ENCODE results near the gene CD7. TPM values are rescaled to one million over a fixed set of nuclear protein-coding genes. Genes with fewer than 3 reads are reported as not detected.

The CD7 gene
- total and polyA plus RNA-seq, 3 experiments from 2014 or later = 186 to 193 (median 190) TPM

GRCh38 chr17:82283208-82283749 is 34.1 kb downstream of the CD7 start:
- Histone ChIP-seq H3K4me1 (ENCODE audit: insufficient read depth, low read length) (peaks cover 18% of the 10 kb centered on the region), H3K9me3 (ENCODE audit: low read length) (no peaks in the 10 kb centered on the region), H3K36me3 (ENCODE audit: insufficient read depth, low read length) (no peaks in the 10 kb centered on the region), H3K27me3 (ENCODE audit: insufficient read depth, low read length, poor library complexity, severe bottlenecking) (no peaks in the 10 kb centered on the region), H3K4me3 (ENCODE audit: low read length) (no peak overlapping the region), H3K27ac (ENCODE audit: low read depth, low read length) (no peak overlapping the region)
- Mint-ChIP-seq H3K36me3 (no peaks in the 10 kb centered on the region), H3K4me3 (no peak overlapping the region), H3K4me1 (peaks cover 14 to 22% (median 14%) of the 10 kb centered on the region in 3 donors), H3K9me3 (no peaks in the 10 kb centered on the region), H3K27me3 (peaks cover 0 to 1% of the 10 kb centered on the region in 2 donors), H3K27ac (no peak overlapping the region)
- ChIA-PET POLR2A (interaction anchor here (1.0 to 1.2 kb wide), 2 partner anchors 9 to 10 kb away, joined by 3 read pairs; no protein-coding TSS in a partner anchor), CTCF (interaction anchor here (1.2 kb wide), 1 partner anchor 22 kb away, joined by 5 read pairs; no protein-coding TSS in a partner anchor)
- no peak for DNase-seq

GRCh38 chr17:82282239-82283207 is 34.9 kb downstream of the CD7 start:
- POLR2A ChIA-PET = interaction anchor here (1.0 to 1.2 kb wide), 2 partner anchors 9 to 11 kb away, joined by 3 read pairs; no protein-coding TSS in a partner anchor
- H3K36me3 ChIP-seq (ENCODE audit: insufficient read depth, low read length) = no peaks in the 10 kb centered on the region

DNA sequence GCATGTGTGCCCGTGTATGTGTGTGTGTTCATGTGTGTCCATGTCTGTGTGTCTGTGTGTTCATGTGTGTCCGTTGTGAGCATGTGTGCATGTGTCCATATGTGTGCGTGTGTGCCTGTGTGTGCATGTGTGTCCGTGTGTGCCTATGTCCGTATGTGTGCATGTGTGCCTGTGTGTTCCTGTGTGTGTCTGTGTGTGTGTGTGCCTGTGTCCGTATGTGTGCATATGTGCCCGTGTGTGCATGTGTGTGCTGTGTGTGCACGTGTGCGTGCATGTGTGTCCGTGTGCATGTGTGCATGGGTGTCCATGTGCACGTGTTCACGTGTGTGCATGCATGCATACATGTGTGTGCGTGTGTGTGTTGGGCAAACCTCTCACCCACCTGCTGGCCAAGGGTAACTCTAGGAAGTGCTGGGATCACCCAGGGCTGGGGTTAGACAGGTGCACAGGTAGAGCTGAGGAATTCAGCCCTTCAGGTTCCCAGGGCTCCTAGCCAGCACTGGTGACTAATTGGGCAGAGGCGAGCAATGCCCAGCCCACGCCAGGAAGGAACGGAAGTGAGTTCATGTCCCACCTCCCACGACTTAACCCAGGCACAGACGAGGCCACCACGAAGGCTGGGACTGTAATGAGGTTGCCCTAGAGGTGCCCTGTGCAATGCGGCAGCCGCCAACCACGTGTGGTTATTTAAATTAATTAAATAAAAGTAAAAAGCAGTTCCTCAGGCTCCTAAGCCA is 35.7 kb downstream of the CD7 start:
- peaks cover 14 to 22% (median 14%) of the 10 kb centered on the region in 3 donors for H3K4me1 Mint-ChIP-seq
- H3K36me3 Mint-ChIP-seq = no peaks in the 10 kb centered on the region
- no peaks in the 10 kb centered on the region for H3K9me3 Mint-ChIP-seq
- H3K27me3 ChIP-seq (ENCODE audit: insufficient read depth, low read length, poor library complexity, severe bottlenecking) = no peaks in the 10 kb centered on the region
- H3K27me3 Mint-ChIP-seq = no peaks in the 10 kb centered on the region
- peaks cover 18% of the 10 kb centered on the region for H3K4me1 ChIP-seq (ENCODE audit: insufficient read depth, low read length)
- DNase-seq = no peak
- CTCF ChIA-PET = no interaction called here
- H3K9me3 ChIP-seq (ENCODE audit: low read length) = no peaks in the 10 kb centered on the region
- H3K27ac Mint-ChIP-seq = peak overlapping the region in 6 of 8 donors; percentile 26 to 76 (median 54)
- POLR2A ChIA-PET = no interaction called here
- H3K4me3 Mint-ChIP-seq = peak overlapping the region in 4 of 7 donors; percentile 0 to 68 (median 34)
- H3K36me3 ChIP-seq (ENCODE audit: insufficient read depth, low read length) = no peaks in the 10 kb centered on the region
- no peak overlapping the region for H3K4me3 ChIP-seq (ENCODE audit: low read length)
- H3K27ac ChIP-seq (ENCODE audit: low read depth, low read length) = no peak overlapping the region

More at GRCh38 chr17:82282239-82283207, 34.9 kb downstream of the CD7 start:
- no peaks in the 10 kb centered on the region for H3K9me3 ChIP-seq (ENCODE audit: low read length)
- no peak overlapping the region for H3K27ac Mint-ChIP-seq
- no peak overlapping the region for H3K4me3 ChIP-seq (ENCODE audit: low read length)
- H3K4me3 Mint-ChIP-seq = peak overlapping the region in 1 of 7 donors; percentile 38
- no peaks in the 10 kb centered on the region for H3K27me3 ChIP-seq (ENCODE audit: insufficient read depth, low read length, poor library complexity, severe bottlenecking)
- DNase-seq = no peak
- peaks cover 14 to 22% (median 14%) of the 10 kb centered on the region in 3 donors for H3K4me1 Mint-ChIP-seq
- peaks cover 18% of the 10 kb centered on the region for H3K4me1 ChIP-seq (ENCODE audit: insufficient read depth, low read length)
- no peaks in the 10 kb centered on the region for H3K9me3 Mint-ChIP-seq
- CTCF ChIA-PET = interaction anchor here (1.2 kb wide), 1 partner anchor 21 kb away, joined by 5 read pairs; no protein-coding TSS in a partner anchor
- H3K27me3 Mint-ChIP-seq = no peaks in the 10 kb centered on the region
- H3K27ac ChIP-seq (ENCODE audit: low read depth, low read length) = no peak overlapping the region
- H3K36me3 Mint-ChIP-seq = no peaks in the 10 kb centered on the region

- no peaks in the 10 kb centered on the region for H3K27me3 Mint-ChIP-seq
- H3K27ac Mint-ChIP-seq = peak overlapping the region in 5 of 8 donors; percentile 44 to 91 (median 64)
- H3K27ac ChIP-seq (ENCODE audit: low read depth, low read length) = no peak overlapping the region
- H3K36me3 ChIP-seq (ENCODE audit: insufficient read depth, low read length) = no peaks in the 10 kb centered on the region
- no peaks in the 10 kb centered on the region for H3K27me3 ChIP-seq (ENCODE audit: insufficient read depth, low read length, poor library complexity, severe bottlenecking)
- H3K4me1 ChIP-seq (ENCODE audit: insufficient read depth, low read length) = peaks cover 18% of the 10 kb centered on the region
- no peaks in the 10 kb centered on the region for H3K9me3 ChIP-seq (ENCODE audit: low read length)
- ChIA-PET CTCF (no interaction called here), POLR2A (no interaction called here)
- H3K4me3 ChIP-seq (ENCODE audit: low read length) = no peak overlapping the region
- H3K36me3 Mint-ChIP-seq = no peaks in the 10 kb centered on the region
- no peak for DNase-seq
- peak overlapping the region in 3 of 7 donors; percentile 20 to 68 (median 27) for H3K4me3 Mint-ChIP-seq
- H3K9me3 Mint-ChIP-seq = no peaks in the 10 kb centered on the region
- H3K4me1 Mint-ChIP-seq = peaks cover 14 to 22% (median 14%) of the 10 kb centered on the region in 3 donors
These were observed 36.3 kb downstream of the CD7 start for GRCh38 chr17:82281076-82281475.

DNA sequence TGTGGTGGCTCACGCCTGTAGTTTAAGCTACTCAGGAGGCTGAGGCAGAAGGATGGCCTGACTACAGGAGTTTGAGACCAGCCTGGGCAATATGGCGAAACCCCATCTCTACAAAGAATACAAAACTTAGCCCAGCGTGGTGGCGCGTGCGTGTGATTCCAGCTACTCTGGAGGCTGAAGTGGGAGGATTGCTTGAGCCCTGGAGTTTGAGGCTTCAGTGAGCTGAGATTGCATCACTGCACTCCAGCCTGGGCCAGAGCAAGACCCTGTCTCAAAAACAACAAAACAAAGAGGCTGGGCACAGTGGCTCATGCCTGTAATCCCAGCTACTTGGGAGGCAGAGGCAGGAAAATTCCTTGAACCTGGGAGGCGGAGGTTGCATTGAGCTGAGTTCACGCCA is 36.9 kb downstream of the CD7 start:
- Histone ChIP-seq H3K36me3 (ENCODE audit: insufficient read depth, low read length) (no peaks in the 10 kb centered on the region), H3K9me3 (ENCODE audit: low read length) (no peaks in the 10 kb centered on the region), H3K27me3 (ENCODE audit: insufficient read depth, low read length, poor library complexity, severe bottlenecking) (no peaks in the 10 kb centered on the region), H3K4me1 (ENCODE audit: insufficient read depth, low read length) (peaks cover 18% of the 10 kb centered on the region), H3K27ac (ENCODE audit: low read depth, low read length) (no peak overlapping the region), H3K4me3 (ENCODE audit: low read length) (no peak overlapping the region)
- Mint-ChIP-seq H3K27ac (peak overlapping the region in 2 of 8 donors; percentile 48 to 85), H3K27me3 (no peaks in the 10 kb centered on the region), H3K4me3 (no peak overlapping the region), H3K36me3 (no peaks in the 10 kb centered on the region), H3K9me3 (no peaks in the 10 kb centered on the region), H3K4me1 (peaks cover 14 to 22% (median 14%) of the 10 kb centered on the region in 3 donors)
- no peak for DNase-seq
- POLR2A ChIA-PET = no interaction called here
- CTCF ChIA-PET = interaction anchor here (1.2 kb wide), 1 partner anchor 16 kb away, joined by 3 read pairs; no protein-coding TSS in a partner anchor

DNA sequence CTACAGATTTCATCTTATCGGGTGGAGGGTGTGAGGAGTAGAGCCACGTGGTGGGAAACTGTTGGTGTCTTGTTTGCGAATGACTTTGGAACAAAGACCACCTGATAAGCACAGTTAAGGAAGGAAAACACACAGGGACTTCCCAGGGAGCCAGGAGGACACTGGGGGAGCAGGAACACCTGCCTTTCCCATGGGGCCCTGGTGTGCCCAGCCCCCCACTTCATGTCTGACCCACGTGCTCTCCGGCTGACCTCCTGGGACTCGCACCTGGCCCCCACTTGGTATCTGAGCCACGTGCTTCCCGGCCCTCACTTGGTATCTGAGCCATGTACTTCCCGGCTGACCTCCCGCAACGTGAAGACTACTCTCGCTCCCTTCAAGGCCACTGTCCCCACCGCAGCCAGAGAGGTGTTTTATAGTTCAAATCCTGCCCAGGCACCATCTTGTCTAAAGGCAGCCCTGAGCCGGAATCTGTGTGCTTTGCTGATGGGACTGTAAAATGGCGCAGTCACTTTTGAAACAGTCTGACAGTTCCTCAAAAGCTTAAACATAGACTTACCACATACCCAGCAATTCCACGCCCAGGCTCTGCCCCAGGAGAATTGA is 38.5 kb downstream of the CD7 start:
- Mint-ChIP-seq H3K36me3 (no peaks in the 10 kb centered on the region), H3K27ac (peak overlapping the region in 1 of 8 donors; percentile 24), H3K4me3 (no peak overlapping the region), H3K27me3 (no peaks in the 10 kb centered on the region), H3K4me1 (peaks cover 14 to 22% (median 14%) of the 10 kb centered on the region in 3 donors), H3K9me3 (no peaks in the 10 kb centered on the region)
- Histone ChIP-seq H3K27ac (ENCODE audit: low read depth, low read length) (no peak overlapping the region), H3K9me3 (ENCODE audit: low read length) (no peaks in the 10 kb centered on the region), H3K4me1 (ENCODE audit: insufficient read depth, low read length) (peaks cover 22% of the 10 kb centered on the region), H3K36me3 (ENCODE audit: insufficient read depth, low read length) (no peaks in the 10 kb centered on the region), H3K4me3 (ENCODE audit: low read length) (no peak overlapping the region), H3K27me3 (ENCODE audit: insufficient read depth, low read length, poor library complexity, severe bottlenecking) (no peaks in the 10 kb centered on the region)
- POLR2A ChIA-PET = no interaction called here
- CTCF ChIA-PET = no interaction called here
- no peak for DNase-seq

DNA sequence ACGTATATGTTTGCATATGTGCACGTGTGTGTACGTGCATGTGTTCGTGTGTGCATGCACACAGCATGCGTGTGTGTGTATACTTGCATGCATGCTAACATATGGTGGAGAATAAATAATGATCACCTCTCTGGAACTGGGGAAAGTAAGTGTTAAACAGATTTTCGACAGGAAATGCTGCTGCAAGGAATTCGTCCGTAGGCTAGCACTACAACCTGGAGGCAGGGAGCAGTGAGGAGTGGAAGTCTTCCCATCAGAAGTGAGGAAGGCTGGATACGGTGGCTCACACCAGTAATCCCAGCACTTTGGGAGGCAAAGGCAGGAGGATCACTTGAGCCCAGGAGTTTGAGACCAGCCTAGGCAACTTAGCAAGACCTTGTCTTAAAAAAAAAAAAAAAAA is 39.1 kb downstream of the CD7 start:
- no peaks in the 10 kb centered on the region for H3K36me3 ChIP-seq (ENCODE audit: insufficient read depth, low read length)
- no peaks in the 10 kb centered on the region for H3K27me3 ChIP-seq (ENCODE audit: insufficient read depth, low read length, poor library complexity, severe bottlenecking)
- H3K4me3 ChIP-seq (ENCODE audit: low read length) = no peak overlapping the region
- ChIA-PET POLR2A (no interaction called here), CTCF (no interaction called here)
- H3K9me3 ChIP-seq (ENCODE audit: low read length) = no peaks in the 10 kb centered on the region
- Mint-ChIP-seq H3K4me3 (peak overlapping the region in 1 of 7 donors; percentile 11), H3K9me3 (no peaks in the 10 kb centered on the region), H3K36me3 (peaks cover 0 to 2% (median 0%) of the 10 kb centered on the region in 3 donors), H3K27me3 (no peaks in the 10 kb centered on the region), H3K27ac (no peak overlapping the region), H3K4me1 (peaks cover 14 to 21% (median 14%) of the 10 kb centered on the region in 3 donors)
- H3K4me1 ChIP-seq (ENCODE audit: insufficient read depth, low read length) = peaks cover 24% of the 10 kb centered on the region
- no peak for DNase-seq
- no peak overlapping the region for H3K27ac ChIP-seq (ENCODE audit: low read depth, low read length)
